Fibroblast of skin of right biceps (primary cell): Measurements from ENCODE around the gene CIAO2B.

Experiments
- DNase-seq: peaks from one replicate; pipeline ENCODE4 v3.0.0-alpha.2; 2013

CIAO2B gene

DNA sequence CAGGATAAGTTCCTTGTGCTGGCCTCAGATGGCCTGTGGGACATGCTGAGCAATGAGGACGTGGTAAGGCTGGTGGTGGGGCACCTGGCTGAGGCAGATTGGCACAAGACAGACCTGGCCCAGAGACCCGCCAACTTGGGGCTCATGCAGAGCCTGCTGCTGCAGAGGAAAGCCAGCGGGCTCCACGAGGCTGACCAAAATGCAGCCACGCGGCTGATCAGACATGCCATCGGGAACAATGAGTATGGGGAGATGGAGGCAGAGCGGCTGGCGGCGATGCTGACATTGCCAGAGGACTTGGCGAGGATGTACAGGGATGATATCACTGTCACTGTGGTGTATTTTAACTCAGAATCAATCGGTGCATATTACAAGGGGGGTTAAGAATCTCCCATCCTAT lies 48.7 kb downstream of the CIAO2B start:
- no peak for DNase-seq

DNA sequence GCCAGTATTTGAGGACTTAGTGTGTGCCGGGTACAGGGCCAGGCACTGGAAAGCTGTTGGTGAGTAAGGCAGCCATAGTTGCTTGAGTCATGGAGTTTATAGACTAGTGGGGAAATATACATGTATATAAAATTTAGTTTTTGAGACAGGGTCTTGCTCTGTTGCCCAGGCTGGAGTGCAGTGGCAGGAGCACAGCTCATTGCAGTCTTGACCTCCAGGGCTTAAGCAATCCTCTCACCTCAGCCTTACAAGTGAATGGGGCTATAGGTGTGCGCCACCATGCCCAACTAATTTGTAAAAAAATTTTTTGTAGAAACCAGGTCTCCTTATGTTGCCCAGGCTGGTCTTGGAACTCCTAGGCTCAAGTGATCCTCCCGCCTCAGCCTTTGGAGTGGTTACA lies 51.5 kb downstream of the CIAO2B start:
- DNase-seq, result no peak
